T-helper 1 cell (primary cell): ENCODE results near the gene CAMK1D.
"Not testable (repeated sequence)": the region's sequence is repeated elsewhere in the genome, so short reads cannot be mapped to it uniquely, and the experiment has no call there.

Source experiments
- DNase-seq, 5 donors: peaks; one replicate each; pipeline ENCODE4 v3.0.0-alpha.2; 2012 to 2020

CAMK1D gene

GRCh38 chr10:12801214-12802087 lies 452.1 kb downstream of the CAMK1D start:
- DNase-seq: no peak

DNA sequence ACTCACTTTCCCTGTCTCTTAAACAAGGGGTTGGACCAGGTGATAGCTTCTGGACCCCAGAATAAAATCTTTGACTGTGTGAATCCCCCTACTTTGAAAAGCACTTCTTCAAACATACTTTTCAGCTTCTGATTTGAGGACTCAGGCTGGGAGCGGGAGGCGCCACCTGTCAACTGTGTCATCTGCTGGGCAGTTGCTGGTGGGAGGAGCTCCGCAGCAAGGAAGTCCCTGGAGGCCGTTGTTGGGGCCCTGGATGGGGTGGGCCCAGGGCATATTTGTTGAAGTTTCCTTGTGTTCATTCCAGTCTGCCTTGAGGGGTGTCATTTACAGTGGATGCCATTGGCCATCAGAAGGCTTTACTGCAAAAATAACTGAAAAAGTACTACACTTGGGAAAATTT lies 454.4 kb downstream of the CAMK1D start:
- no peak for DNase-seq

- no peak for DNase-seq
These were observed 457.1 kb downstream of the CAMK1D start for GRCh38 chr10:12806228-12807095.

- no peak for DNase-seq
These were observed 457.9 kb downstream of the CAMK1D start for GRCh38 chr10:12807096-12807755.

DNA sequence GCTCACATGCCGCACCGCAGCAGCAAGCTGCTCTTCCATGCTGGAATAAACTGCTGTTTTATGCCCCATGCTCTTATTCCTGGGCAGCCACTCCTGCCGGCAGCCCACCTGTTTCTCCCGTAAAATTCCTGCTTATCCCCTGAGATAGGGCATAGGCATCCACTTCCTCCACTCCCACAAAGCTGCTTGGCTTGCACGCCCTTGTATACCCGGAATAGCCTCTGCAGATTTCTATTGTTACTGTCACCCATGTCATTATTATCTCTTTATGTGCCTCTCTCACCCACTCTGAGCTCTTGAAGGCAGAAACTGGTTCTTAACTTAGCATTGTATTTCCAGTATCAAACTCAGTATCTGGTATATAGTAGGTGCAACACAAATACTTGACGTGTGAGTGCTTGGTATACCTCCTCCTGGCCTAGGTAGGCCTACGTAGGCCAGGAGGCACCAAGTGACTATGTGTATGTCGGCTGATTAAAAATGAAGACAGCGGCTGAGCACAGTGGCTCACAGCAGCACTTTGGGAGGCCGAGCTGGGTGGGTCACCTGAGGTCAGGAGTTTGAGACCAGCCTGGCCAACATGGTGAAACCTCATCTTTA lies 458.8 kb downstream of the CAMK1D start:
- DNase-seq: no peak

GRCh38 chr10:12810046-12810445 lies 460.7 kb downstream of the CAMK1D start:
- not testable (repeated sequence) for DNase-seq

- no peak for DNase-seq
These were observed 462.5 kb downstream of the CAMK1D start for GRCh38 chr10:12811826-12812225.

DNA sequence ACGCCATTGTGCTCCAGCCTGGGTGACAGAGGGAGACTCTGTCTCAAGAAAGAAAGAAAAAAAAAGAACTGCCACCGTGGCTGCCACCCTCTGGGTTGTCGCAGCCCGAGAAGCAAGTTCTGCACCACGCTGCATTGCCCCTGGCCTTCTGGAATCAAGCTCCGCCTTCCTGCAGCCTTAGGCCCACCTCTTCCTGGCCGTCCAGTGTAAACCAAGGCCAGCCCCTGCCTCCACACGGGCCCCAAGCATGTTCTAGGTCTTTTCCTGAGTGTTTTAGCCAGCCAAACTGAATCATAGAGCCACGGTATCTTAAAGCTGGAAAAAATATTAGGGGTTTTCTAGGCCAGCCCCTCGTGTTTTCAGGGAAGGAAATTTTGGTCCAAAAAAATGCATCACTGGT lies 463.2 kb downstream of the CAMK1D start:
- DNase-seq: no peak

- no peak for DNase-seq
These were observed 464.8 kb downstream of the CAMK1D start for GRCh38 chr10:12814166-12814565.

DNA sequence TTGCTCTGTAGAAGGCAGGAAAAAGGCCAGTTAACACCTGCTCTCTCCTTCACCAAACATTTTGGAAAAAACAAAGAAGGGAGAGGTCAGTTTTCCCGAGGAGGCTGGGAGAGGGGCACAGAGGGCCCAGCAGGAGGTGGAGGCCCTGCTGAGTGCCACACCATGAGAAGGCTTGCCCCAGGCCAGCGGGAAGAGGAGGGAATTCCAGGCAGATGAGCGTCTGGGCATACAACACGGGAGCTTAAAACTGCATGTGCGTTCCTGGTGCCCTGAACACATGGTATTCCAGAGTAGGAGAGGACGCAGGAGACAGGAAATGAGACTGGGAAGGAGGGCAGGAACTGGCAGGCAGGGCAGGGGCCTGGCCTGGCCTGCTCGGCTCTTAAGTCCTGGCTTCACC lies 469.7 kb downstream of the CAMK1D start:
- DNase-seq: no peak

GRCh38 chr10:12819656-12820055 lies 470.3 kb downstream of the CAMK1D start:
- DNase-seq: no peak

DNA sequence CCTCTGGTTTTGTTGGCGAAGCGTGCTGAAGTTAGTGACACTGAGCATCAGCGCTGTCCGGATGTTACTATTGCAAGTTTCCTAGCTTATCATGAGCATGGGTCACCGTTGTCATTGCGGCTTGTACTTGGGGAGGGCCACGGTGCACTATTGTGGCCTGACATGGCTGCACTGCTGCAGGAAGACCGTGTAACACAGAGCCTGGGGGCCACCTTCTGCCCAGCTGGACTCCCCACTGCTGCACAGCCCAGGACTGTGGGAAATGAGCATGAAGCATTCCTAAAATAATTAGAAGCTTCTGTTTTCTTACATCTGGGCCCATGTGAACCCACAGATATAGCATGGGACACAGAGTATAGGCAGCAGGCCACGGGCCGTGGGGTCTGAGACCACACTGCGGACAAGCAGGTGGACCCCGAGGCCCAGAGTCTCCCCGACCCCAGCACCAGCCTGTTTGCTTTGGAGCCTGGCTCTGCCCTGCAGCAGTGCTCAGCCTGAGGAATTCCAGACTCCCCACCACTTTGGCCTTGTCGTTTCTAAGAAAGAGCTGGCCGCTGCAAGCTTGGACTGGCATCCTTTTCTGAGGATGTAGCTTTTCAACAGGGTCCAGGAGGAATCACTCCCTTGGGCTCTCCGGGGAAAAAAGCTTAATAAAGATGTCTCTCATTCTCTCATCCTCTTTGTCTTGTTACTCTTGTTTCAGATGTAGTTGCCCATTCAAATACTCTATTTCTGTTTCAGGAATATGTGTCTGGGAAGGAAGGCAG lies 473.0 kb downstream of the CAMK1D start:
- DNase-seq: no peak

DNA sequence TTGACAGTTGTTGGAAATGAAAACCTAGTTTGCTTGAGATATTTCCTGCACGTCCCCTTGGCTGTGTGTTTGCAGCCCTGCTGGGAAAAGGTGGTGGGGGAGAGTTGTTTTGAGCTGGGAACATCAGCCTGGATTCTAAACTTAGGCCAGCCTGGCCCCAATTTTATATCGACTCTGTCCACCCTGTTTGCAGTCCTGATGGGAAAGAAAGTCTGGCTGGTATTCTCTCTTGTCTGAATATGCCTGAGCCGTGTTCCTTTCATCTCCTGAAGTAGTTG lies 473.5 kb downstream of the CAMK1D start:
- DNase-seq: no peak

- no peak for DNase-seq
These were observed 474.0 kb downstream of the CAMK1D start for GRCh38 chr10:12823328-12823727.

- DNase-seq: no peak
These were observed 476.0 kb downstream of the CAMK1D start for GRCh38 chr10:12825260-12825849.

- DNase-seq: no peak
These were observed 477.5 kb downstream of the CAMK1D start for GRCh38 chr10:12826800-12827372.

DNA sequence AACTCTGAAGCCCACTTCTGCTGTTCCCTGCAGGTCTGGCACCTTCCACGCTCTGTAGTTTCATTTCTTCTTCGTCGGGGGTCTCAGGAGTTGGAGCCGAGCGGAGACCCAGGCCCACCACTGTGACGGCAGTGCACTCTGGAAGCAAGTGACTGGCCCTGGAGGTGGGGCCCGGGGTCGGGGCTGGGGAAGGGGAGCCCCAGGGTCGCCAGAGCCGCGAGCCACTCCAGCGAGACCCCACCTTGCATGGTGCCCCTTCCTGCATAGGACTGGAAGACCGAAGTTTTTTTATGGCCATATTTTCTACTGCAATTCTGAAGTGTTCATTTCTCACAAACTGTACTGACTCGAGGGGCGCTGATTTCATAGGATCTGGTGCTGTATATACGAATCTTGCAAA lies 479.4 kb downstream of the CAMK1D start:
- DNase-seq: no peak

- DNase-seq: no peak
These were observed 480.6 kb downstream of the CAMK1D start for GRCh38 chr10:12829831-12830390.

GRCh38 chr10:12832096-12832495 lies 482.7 kb downstream of the CAMK1D start:
- no peak for DNase-seq

DNA sequence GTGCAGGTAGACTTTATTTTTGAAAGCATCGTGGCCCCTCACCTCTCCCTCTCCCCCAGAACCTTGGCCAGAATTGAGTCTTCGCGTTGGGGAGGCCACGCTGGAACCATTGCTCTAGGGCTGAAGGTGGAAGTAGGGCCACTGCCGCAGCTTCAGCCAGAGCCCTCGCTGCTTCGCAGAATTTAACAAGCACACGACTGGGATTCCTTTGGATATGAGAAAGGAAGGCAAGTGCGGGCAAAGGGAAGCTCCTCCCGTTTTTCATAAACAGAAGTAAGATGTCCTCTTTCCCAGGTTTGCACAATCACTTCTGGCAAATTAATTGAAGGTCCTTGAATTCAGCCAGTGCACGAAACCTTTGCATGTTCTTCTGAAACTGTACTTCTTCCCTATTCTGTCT lies 484.1 kb downstream of the CAMK1D start:
- no peak for DNase-seq

GRCh38 chr10:12834116-12834665 lies 484.8 kb downstream of the CAMK1D start:
- no peak for DNase-seq
